ENCODE data around the gene PSME3IP1. TPM values are rescaled to one million over a fixed set of nuclear protein-coding genes. Genes with fewer than 3 reads are reported as not detected.
"Not testable (repeated sequence)": the region's sequence is repeated elsewhere in the genome, so short reads cannot be mapped to it uniquely, and the experiment has no call there.

The PSME3IP1 gene
- total RNA-seq, 1 experiment from 2014 or later: 45.6 TPM

DNA sequence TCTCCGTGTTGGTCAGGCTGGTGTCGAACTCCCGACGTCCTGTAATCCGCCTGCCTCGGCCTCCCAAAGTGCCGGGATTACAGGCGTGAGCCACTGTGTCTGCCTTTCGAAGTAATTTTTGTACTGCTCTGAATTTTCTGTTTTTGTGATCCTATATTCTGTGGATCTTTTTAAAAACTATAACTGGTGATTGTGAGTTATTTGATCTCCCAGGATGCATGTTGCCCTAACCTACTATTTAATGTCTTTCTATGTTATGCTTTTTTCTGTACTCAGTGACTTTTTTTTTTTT is 2.8 kb upstream of the PSME3IP1 start:
- no peaks in the 10 kb centered on the region for H3F3A ChIP-seq (ENCODE audit: low read length, unreplicated experiment)
- no peaks in the 10 kb centered on the region for H3K9me2 ChIP-seq (replicated peaks; ENCODE audit: low read length)
- POLR2A ChIA-PET (ENCODE audit: unreplicated experiment): no interaction called here
- peaks cover 54% of the 10 kb centered on the region for H3K4me1 ChIP-seq (ENCODE audit: insufficient read depth, low read length)
- TF ChIP-seq, protein P1, sequence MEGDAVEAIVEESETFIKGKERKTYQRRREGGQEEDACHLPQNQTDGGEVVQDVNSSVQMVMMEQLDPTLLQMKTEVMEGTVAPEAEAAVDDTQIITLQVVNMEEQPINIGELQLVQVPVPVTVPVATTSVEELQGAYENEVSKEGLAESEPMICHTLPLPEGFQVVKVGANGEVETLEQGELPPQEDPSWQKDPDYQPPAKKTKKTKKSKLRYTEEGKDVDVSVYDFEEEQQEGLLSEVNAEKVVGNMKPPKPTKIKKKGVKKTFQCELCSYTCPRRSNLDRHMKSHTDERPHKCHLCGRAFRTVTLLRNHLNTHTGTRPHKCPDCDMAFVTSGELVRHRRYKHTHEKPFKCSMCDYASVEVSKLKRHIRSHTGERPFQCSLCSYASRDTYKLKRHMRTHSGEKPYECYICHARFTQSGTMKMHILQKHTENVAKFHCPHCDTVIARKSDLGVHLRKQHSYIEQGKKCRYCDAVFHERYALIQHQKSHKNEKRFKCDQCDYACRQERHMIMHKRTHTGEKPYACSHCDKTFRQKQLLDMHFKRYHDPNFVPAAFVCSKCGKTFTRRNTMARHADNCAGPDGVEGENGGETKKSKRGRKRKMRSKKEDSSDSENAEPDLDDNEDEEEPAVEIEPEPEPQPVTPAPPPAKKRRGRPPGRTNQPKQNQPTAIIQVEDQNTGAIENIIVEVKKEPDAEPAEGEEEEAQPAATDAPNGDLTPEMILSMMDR (conservative IDR thresholded peaks at IDR 0.05; ENCODE audit: low read depth, low read length): no peak
- no peak for TF ChIP-seq EZH2phosphoT487 (IDR thresholded peaks at IDR 0.05; ENCODE audit: borderline replicate concordance, low read length)
- no peak for TF ChIP-seq EZH2 (IDR thresholded peaks at IDR 0.05; ENCODE audit: low read length, unreplicated experiment)
- H3K9me3 ChIP-seq (ENCODE audit: low read length): 0 out of 2 replicates have a peak, but pooled peaks cover 6% of the 10 kb centered on the region
- H3K27ac ChIP-seq (ENCODE audit: low read length): no peak overlapping the region
- no peak for ATAC-seq
- peaks cover 93% of the 10 kb centered on the region for H3K79me2 ChIP-seq (ENCODE audit: low read length)
- intact Hi-C loops (cut with micrococcal nuclease): no loop called here
- H3K27me3 ChIP-seq (ENCODE audit: low read length): no peaks in the 10 kb centered on the region
- H2AFZ ChIP-seq (ENCODE audit: low read length): no peak overlapping the region
- H3K9ac ChIP-seq (ENCODE audit: low read length): no peak overlapping the region
- no peak for DNase-seq
- BruUV-seq (replicated peaks): no TSS peak
- peak overlapping the region; percentile 92 for H3K4me2 ChIP-seq (ENCODE audit: low read length)
- no peaks in the 10 kb centered on the region for H3K36me3 ChIP-seq (ENCODE audit: low read depth, low read length)
- CTCF ChIA-PET: interaction anchor here (0.6 kb wide), 1 partner anchor 97 kb away, joined by 5 read pairs; no protein-coding TSS in a partner anchor
- no peaks in the 10 kb centered on the region for H4K20me1 ChIP-seq (ENCODE audit: low read length)
- peak overlapping the region; percentile 99; the same call in 1 of the 2 replicates for H3K4me3 ChIP-seq (ENCODE audit: low read length)

- Histone ChIP-seq H2AFZ (ENCODE audit: low read length) (0 out of 2 replicates have a peak overlapping the region, but pooled peaks have one; percentile 69), H3K9ac (ENCODE audit: low read length) (peak overlapping the region; percentile 89), H3K4me3 (ENCODE audit: low read length) (peak overlapping the region; percentile 99), H3K79me2 (ENCODE audit: low read length) (peaks cover 93% of the 10 kb centered on the region), H3K4me2 (ENCODE audit: low read length) (peak overlapping the region; percentile 92), H3K27ac (ENCODE audit: low read length) (peak overlapping the region; percentile 38; the same call in 1 of the 2 replicates), H3K4me1 (ENCODE audit: insufficient read depth, low read length) (peaks cover 48% of the 10 kb centered on the region)
- H4K20me1 ChIP-seq (ENCODE audit: low read length); ATAC-seq; H3K9me2 ChIP-seq (replicated peaks; ENCODE audit: low read length); intact Hi-C loops (cut with micrococcal nuclease); BruUV-seq (replicated peaks); CTCF ChIA-PET; DNase-seq; H3K36me3 ChIP-seq (ENCODE audit: low read depth, low read length); H3K27me3 ChIP-seq (ENCODE audit: low read length); H3K9me3 ChIP-seq (ENCODE audit: low read length); H3F3A ChIP-seq (ENCODE audit: low read length, unreplicated experiment): not testable (repeated sequence)
- POLR2A ChIA-PET (ENCODE audit: unreplicated experiment): interaction anchor here (0.6 kb wide), 1 partner anchor 240 kb away, joined by 4 read pairs; no protein-coding TSS in a partner anchor
Observed at GRCh38 chr16:57187902-57188710, 2.3 kb upstream of the PSME3IP1 start.

DNA sequence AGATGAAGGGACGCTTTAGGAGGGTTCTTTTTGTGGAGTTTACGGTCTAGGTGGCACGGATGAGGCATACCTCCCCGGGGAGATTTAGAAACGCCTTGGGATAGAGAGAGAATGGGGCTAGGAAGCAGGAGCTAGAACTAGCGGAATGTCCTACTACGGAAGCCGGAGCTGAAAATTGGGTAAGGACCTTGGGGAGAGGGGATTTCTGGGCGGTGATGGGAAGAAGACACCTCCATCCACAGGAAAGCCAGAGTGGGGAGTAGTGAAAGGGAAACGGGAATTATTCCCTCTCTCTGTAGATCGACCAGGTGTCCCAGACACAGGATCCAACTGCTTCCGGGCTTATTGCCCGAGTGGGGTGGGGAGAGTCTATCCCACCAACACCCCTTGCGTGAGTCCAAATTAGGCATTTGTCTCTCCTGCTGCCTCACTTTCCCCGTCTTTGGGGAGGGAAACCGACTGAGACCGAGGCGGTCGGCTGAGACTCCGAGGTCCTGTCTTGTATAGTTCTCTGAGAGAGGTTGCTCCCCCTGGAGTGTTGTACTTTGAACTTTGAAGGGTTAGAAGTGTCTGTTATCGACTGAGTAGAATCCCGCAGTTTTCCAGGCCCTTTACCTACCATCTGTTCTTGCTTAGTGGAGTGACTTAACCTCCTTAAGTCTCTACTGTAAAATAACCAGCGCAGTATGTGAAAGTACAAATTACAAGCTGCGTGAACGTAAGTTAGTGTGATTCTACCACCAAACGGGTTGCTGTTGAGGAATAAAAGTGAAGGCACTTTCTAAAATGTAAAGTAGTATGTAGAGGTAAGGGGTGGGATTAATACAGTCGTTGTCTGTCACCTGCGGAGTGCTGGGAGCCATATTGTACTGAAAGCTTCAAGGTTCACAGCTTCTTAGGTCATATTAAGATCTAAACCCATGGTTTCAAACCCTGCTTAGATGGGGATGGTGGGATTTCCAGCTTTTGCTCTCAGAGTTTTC is 1.3 kb upstream of the PSME3IP1 start:
- Histone ChIP-seq H4K20me1 (ENCODE audit: low read length) (no peaks in the 10 kb centered on the region), H3K4me3 (ENCODE audit: low read length) (peak overlapping the region; percentile 99), H3K27ac (ENCODE audit: low read length) (peak overlapping the region; percentile 38), H3K27me3 (ENCODE audit: low read length) (no peaks in the 10 kb centered on the region), H3K4me2 (ENCODE audit: low read length) (peak overlapping the region; percentile 92), H3K9me3 (ENCODE audit: low read length) (0 out of 2 replicates have a peak, but pooled peaks cover 6% of the 10 kb centered on the region), H3K79me2 (ENCODE audit: low read length) (peaks cover 92% of the 10 kb centered on the region), H3K9ac (ENCODE audit: low read length) (peak overlapping the region; percentile 89), H3K9me2 (replicated peaks; ENCODE audit: low read length) (no peaks in the 10 kb centered on the region), H3F3A (ENCODE audit: low read length, unreplicated experiment) (no peaks in the 10 kb centered on the region), H3K4me1 (ENCODE audit: insufficient read depth, low read length) (peaks cover 39% of the 10 kb centered on the region), H3K36me3 (ENCODE audit: low read depth, low read length) (no peaks in the 10 kb centered on the region), H2AFZ (ENCODE audit: low read length) (peak overlapping the region; percentile 69)
- CTCF ChIA-PET: no interaction called here
- TSS peak; percentile 39 for BruUV-seq (replicated peaks)
- POLR2A ChIA-PET (ENCODE audit: unreplicated experiment): interaction anchor here (0.6 kb wide), 3 partner anchors 60 to 736 kb away, joined by 4 to 5 read pairs (median 4); no protein-coding TSS in a partner anchor
- peak; percentile 16 for DNase-seq
- 0 out of 2 replicates have a peak, but pooled peaks have one; percentile 3 for ATAC-seq
- intact Hi-C loops (cut with micrococcal nuclease): no loop called here
- no peak for TF ChIP-seq EZH2phosphoT487 (IDR thresholded peaks at IDR 0.05; ENCODE audit: borderline replicate concordance, low read length)

All from PC-3 (cell line).